Lower leg skin (tissue), 4 donors: Measurements from ENCODE around the gene TXNDC9. TPM values are rescaled to one million over a fixed set of nuclear protein-coding genes. Genes with fewer than 3 reads are reported as not detected.

ENCODE experiments used
- DNase-seq, 2 donors: peaks; one replicate each; pipeline ENCODE4 v3.0.0-alpha.2; 2019; ENCODE audit warnings: low spot score in 2 of 2
- H3K4me3 ChIP-seq: fragments of 200-600 bp; sonication (generic); 2 replicates; pipeline ENCODE4 v1.5.1; 2017; ENCODE audit warnings: mild to moderate bottlenecking, low read depth; ENCODE audit not compliant: poor library complexity, severe bottlenecking
- POLR2A ChIP-seq, 2 donors: fragments of 450-650 bp; IDR thresholded peaks; one replicate each; pipeline ENCODE4 v1.6.1; 2016 to 2017; ENCODE audit warnings: antibody characterized with exemption in 2 of 2, mild to moderate bottlenecking in 1 of 2, moderate library complexity in 1 of 2
- WGBS, 2 donors: methylation state at CpG; one replicate each; pipeline ENCODE4 v1.1.5; 2018; 5-methylcytosine and 5-hydroxymethylcytosine counted together
- intact Hi-C: fragments of 100-400 bp; cut with DNase I; formaldehyde crosslinking; loops from one replicate; pipeline ENCODE4 v1.15.0; 2023; ENCODE audit warnings: low total_unique reads
- total RNA-seq, 4 donors: library from RNA; depleted of rRNA; stranded (reverse); fragments of >200 nt; gene quantifications; one replicate each; pipeline ENCODE4 v1.1.0, GENCODE V29; 2016
- TF ChIP-seq, protein P1 (sequence below), 3 donors: fragments of 450-650 bp; IDR thresholded peaks; one replicate each; pipeline ENCODE4 v1.5.1; 2016; ENCODE audit warnings: antibody characterized with exemption in 3 of 3, mild to moderate bottlenecking in 3 of 3, moderate library complexity in 2 of 3

Gene TXNDC9
- total RNA-seq, 4 donors from 2014 or later, result 22.8 to 36.5 (median 33.1) TPM

DNA sequence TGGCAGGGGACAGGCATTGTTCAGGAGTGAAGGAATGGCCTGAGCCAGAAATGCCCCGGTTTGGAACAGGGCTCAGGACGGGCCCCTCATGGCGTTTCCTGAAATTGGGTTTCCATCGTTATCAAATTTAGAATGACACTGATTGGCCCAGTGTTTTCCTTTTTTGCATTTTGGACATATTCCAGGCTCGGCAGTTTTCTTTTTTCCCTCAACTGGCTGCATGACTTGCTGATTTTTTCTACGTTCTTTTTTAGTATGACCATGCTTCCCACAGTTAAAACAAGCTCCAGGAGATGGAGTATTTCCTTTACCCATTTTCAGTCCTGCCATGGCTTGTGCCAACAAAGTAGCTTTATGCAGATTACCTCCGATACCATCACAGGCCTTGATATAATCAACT lies 60.3 kb downstream of the TXNDC9 start:
- TF ChIP-seq POLR2A (IDR thresholded peaks at IDR 0.05), result no peak
- TF ChIP-seq, protein P1, sequence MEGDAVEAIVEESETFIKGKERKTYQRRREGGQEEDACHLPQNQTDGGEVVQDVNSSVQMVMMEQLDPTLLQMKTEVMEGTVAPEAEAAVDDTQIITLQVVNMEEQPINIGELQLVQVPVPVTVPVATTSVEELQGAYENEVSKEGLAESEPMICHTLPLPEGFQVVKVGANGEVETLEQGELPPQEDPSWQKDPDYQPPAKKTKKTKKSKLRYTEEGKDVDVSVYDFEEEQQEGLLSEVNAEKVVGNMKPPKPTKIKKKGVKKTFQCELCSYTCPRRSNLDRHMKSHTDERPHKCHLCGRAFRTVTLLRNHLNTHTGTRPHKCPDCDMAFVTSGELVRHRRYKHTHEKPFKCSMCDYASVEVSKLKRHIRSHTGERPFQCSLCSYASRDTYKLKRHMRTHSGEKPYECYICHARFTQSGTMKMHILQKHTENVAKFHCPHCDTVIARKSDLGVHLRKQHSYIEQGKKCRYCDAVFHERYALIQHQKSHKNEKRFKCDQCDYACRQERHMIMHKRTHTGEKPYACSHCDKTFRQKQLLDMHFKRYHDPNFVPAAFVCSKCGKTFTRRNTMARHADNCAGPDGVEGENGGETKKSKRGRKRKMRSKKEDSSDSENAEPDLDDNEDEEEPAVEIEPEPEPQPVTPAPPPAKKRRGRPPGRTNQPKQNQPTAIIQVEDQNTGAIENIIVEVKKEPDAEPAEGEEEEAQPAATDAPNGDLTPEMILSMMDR (IDR thresholded peaks at IDR 0.05), result no peak
- DNase-seq, result no peak
- H3K4me3 ChIP-seq, result no peak overlapping the region
- WGBS, 2 donors, result 45 to 46% methylated on average over 7 of the region's 7 CpGs
- intact Hi-C loops, result no loop called here

Other genes with a start within 250 kb of the TXNDC9 start
- 1 to 10 TPM; 1.2 to 4.2 (median 2.7) TPM for gene C2orf15, start 194.6 kb downstream of the TXNDC9 start, total RNA-seq
- 10 to 100 TPM in 2 of 4 donors, 1 to 10 TPM in 2; 7.0 to 12.6 (median 10.8) TPM for gene TSGA10, start 181.4 kb downstream of the TXNDC9 start, total RNA-seq
- gene LIPT1, start 181.4 kb downstream of the TXNDC9 start, total RNA-seq, result 1 to 10 TPM; 3.3 to 9.8 (median 5.7) TPM
- 10 to 100 TPM; 14.5 to 32.4 (median 25.4) TPM for gene MITD1, start 155.3 kb downstream of the TXNDC9 start, total RNA-seq
- gene MRPL30, start 155.1 kb downstream of the TXNDC9 start, total RNA-seq, result 10 to 100 TPM; 26.6 to 33.0 (median 30.0) TPM
- 1 to 10 TPM in 1 of 4 donors, not detected in 3; 9.6 TPM for gene LYG2, start 80.7 kb downstream of the TXNDC9 start, total RNA-seq
- gene LYG1, start 35.1 kb downstream of the TXNDC9 start, total RNA-seq, result 1 to 10 TPM in 1 of 4 donors, under 1 TPM in 1, not detected in 2; 0.97 to 1.7 TPM
- gene EIF5B, start 1.1 kb upstream of the TXNDC9 start, total RNA-seq, result 10 to 100 TPM; 25.4 to 30.7 (median 29.0) TPM
- gene REV1, start 153.7 kb upstream of the TXNDC9 start, total RNA-seq, result 10 to 100 TPM; 37.3 to 71.0 (median 48.5) TPM